Panc1 (cell line): ENCODE data around the gene BTK. TPM values are rescaled to one million over a fixed set of nuclear protein-coding genes. Genes with fewer than 3 reads are reported as not detected.

Experiments used
- ATAC-seq: fragments of 200-7000 bp; cut with Tn5 transposase; 2 replicates; pipeline ENCODE4 v1.9.1; 2020; ENCODE audit warnings: mild to moderate bottlenecking, moderate library complexity
- BruUV-seq: library from RNA; stranded (reverse); fragments of 400-500 nt; replicated peaks from 2 replicates; lab custom pipeline; 2021; lab: Mats Ljungman, UMichigan
- CTCF ChIA-PET: fragments of 300-600 bp; sonication (Branson Sonifier 250); formaldehyde crosslinking; loops from one replicate; lab custom pipeline; 2022; ENCODE audit warnings: antibody characterized with exemption; lab: Charles Lee
- POLR2A ChIA-PET: fragments of 300-600 bp; sonication (Branson Sonifier 250); formaldehyde crosslinking; loops from one replicate; lab custom pipeline; 2022; ENCODE audit warnings: antibody characterized with exemption; lab: Charles Lee
- DNase-seq: peaks from one replicate; pipeline ENCODE4 v3.0.0-alpha.2; 2010; ENCODE audit warnings: low read depth, low spot score
- H3K27ac ChIP-seq: 2 replicates; pipeline ENCODE4 v1.5.1; 2011; ENCODE audit warnings: mild to moderate bottlenecking, low read length, inconsistent platforms
- H3K27me3 ChIP-seq: fragments of 200-500 bp; sonication (Bioruptor generic); 2 replicates; pipeline ENCODE4 v1.6.0; 2014; ENCODE audit warnings: low read length, inconsistent platforms; ENCODE audit not compliant: control insufficient read depth, insufficient read depth
- H3K36me3 ChIP-seq: fragments of 200-500 bp; sonication (Bioruptor generic); 2 replicates; pipeline ENCODE4 v1.5.1; 2014; ENCODE audit warnings: inconsistent platforms, mild to moderate bottlenecking, low read length, moderate library complexity; ENCODE audit not compliant: control insufficient read depth, insufficient read depth
- H3K4me1 ChIP-seq: 2 replicates; pipeline ENCODE4 v1.5.1; 2011; ENCODE audit warnings: inconsistent platforms, mild to moderate bottlenecking, low read length, moderate library complexity; ENCODE audit not compliant: control insufficient read depth, insufficient read depth
- H3K4me3 ChIP-seq, 2 experiments: 2 replicates each; pipeline ENCODE4 v1.5.1; 2011 to 2012; ENCODE audit warnings: low read depth in 2 of 2, low read length in 2 of 2, mild to moderate bottlenecking in 2 of 2, inconsistent platforms in 1 of 2, moderate library complexity in 1 of 2
- H3K9me3 ChIP-seq: fragments of 200-500 bp; sonication (Bioruptor generic); 2 replicates; pipeline ENCODE4 v1.5.1; 2014; ENCODE audit warnings: low read depth, mild to moderate bottlenecking, inconsistent platforms, low read length, moderate library complexity; ENCODE audit not compliant: control insufficient read depth, insufficient read depth
- CTCF ChIP-seq: fragments of 450-650 bp; IDR thresholded peaks from 2 replicates; pipeline ENCODE4 v1.5.1; 2017; ENCODE audit warnings: mild to moderate bottlenecking
- POLR2AphosphoS5 ChIP-seq: IDR thresholded peaks from 2 replicates; pipeline ENCODE4 v1.6.1; 2012; ENCODE audit warnings: mild to moderate bottlenecking, low read depth, low read length, moderate library complexity
- REST ChIP-seq, 2 experiments: IDR thresholded peaks; 2 replicates each; pipeline ENCODE4 v1.6.1; 2011 to 2012; ENCODE audit warnings: low read depth in 2 of 2, control low read depth in 1 of 2, low read length in 1 of 2, mild to moderate bottlenecking in 1 of 2, moderate library complexity in 1 of 2; ENCODE audit not compliant: insufficient read depth in 1 of 2
- SIN3A ChIP-seq: IDR thresholded peaks from 2 replicates; pipeline ENCODE4 v1.6.1; 2012; ENCODE audit warnings: low read depth, mild to moderate bottlenecking, low read length, moderate library complexity, borderline replicate concordance; ENCODE audit not compliant: insufficient read depth
- TCF7L2 ChIP-seq: IDR thresholded peaks from 2 replicates; pipeline ENCODE4 v1.6.1; 2011; ENCODE audit warnings: mild to moderate bottlenecking, low read depth, low read length, inconsistent platforms
- in situ Hi-C: cut with HindIII; loops from 2 replicates; pipeline ENCODE4 v1.10.0; 2016; ENCODE audit warnings: low sequenced_read_pairs, low pct_unique_long_range_greater_than_20kb
- intact Hi-C: fragments of 100-400 bp; cut with micrococcal nuclease; formaldehyde crosslinking; loops from one replicate; pipeline ENCODE4 v1.10.0; 2022; ENCODE audit not compliant: unreplicated experiment
- total RNA-seq: library from RNA; stranded (reverse); gene quantifications from one replicate; pipeline ENCODE4 v1.2.1, GENCODE V29; 2021; ENCODE audit not compliant: unreplicated experiment

The BTK gene
- total RNA-seq, 1 experiment from 2014 or later, result not detected

- Histone ChIP-seq H3K27ac (peak overlapping the region; percentile 98), H3K9me3 (no peaks in the 10 kb centered on the region), H3K4me1 (peaks cover 15% of the 10 kb centered on the region), H3K27me3 (no peaks in the 10 kb centered on the region), H3K4me3 (peak overlapping the region; percentile 70 to 96), H3K36me3 (peaks cover 4% of the 10 kb centered on the region; the same call in 1 of the 2 replicates)
- BruUV-seq, result TSS peak; percentile 96
- ATAC-seq (peak; percentile 20), DNase-seq (no peak)
- in situ Hi-C loops, result no loop called here
- ChIA-PET POLR2A (no interaction called here), CTCF (no interaction called here)
- intact Hi-C loops, result loop anchor here (2.0 kb wide), 1 partner anchor 42 kb away; the partner anchor contains the start of gene RPL36A
- TF ChIP-seq SIN3A (no peak), POLR2AphosphoS5 (no peak), REST (IDR thresholded peaks at IDR 0.05; ENCODE audit: insufficient read depth in 1 of 2, low read depth in 2 of 2, low read length in 1 of 2) (no peak), TCF7L2 (no peak), CTCF (no peak)
Observed at GRCh38 chrX:101349193-101349562, 36.8 kb downstream of the BTK start.

- no peaks in the 10 kb centered on the region for H3K27me3 ChIP-seq
- ATAC-seq (peak; percentile 99), DNase-seq (peak; percentile 42)
- peak within 1 kb of the TSS; percentile 98 for H3K27ac ChIP-seq
- H3K4me1 ChIP-seq, result peaks cover 15% of the 10 kb centered on the region
- TF ChIP-seq SIN3A (no peak; the same call in 1 of the 2 replicates), TCF7L2 (no peak), REST (IDR thresholded peaks at IDR 0.05; ENCODE audit: insufficient read depth in 1 of 2, low read depth in 2 of 2, low read length in 1 of 2) (0 out of 4 replicates have a peak, but pooled peaks of 1 of the 2 experiments have one; percentile 55), CTCF (no peak), POLR2AphosphoS5 (peak; percentile 98)
- intact Hi-C loops, result loop anchor here (2.0 kb wide), 1 partner anchor 42 kb away; the partner anchor contains the start of gene RPL36A
- BruUV-seq, result no TSS peak
- in situ Hi-C loops, result no loop called here
- CTCF ChIA-PET, result no interaction called here
- peaks cover 4% of the 10 kb centered on the region; the same call in 1 of the 2 replicates for H3K36me3 ChIP-seq
- no peaks in the 10 kb centered on the region for H3K9me3 ChIP-seq
- H3K4me3 ChIP-seq, result peak within 1 kb of the TSS; percentile 70 to 96
- POLR2A ChIA-PET, result no interaction called here
Observed at GRCh38 chrX:101348452-101349192, 37.4 kb downstream of the BTK start, which contains the start of gene TIMM8A. TIMM8A (minus strand) TSS chrX:101348742; CDS start chrX:101348664, 78 bp downstream.
